ENCODE results near the gene CCS. TPM values are rescaled to one million over a fixed set of nuclear protein-coding genes. Genes with fewer than 3 reads are reported as not detected.

The CCS gene
- total and polyA plus RNA-seq, 2 of the 4 experiments (the other 2 are of a cell fraction) = 20.1 to 53.0 TPM

- H3K27ac ChIP-seq (ENCODE audit: insufficient read depth, low read length) = no peak overlapping the region
- no peaks in the 10 kb centered on the region for H3K9me3 ChIP-seq (ENCODE audit: control insufficient read depth, insufficient read depth, low read length)
- H3K23ac ChIP-seq (ENCODE audit: low read depth, low read length) = no peak overlapping the region
- intact Hi-C loops (cut with micrococcal nuclease) = no loop called here
- no peak for TF ChIP-seq RAD21 (IDR thresholded peaks at IDR 0.05; ENCODE audit: low read length)
- H2BK15ac ChIP-seq (ENCODE audit: low read depth, low read length) = no peak overlapping the region
- ChIA-PET CTCF (no interaction called here), POLR2A (ENCODE audit: unreplicated experiment) (no interaction called here)
- in situ Hi-C loops (cut with MboI; ENCODE audit: low sequenced_read_pairs) = no loop called here
- no TSS peak for BruUV-seq (replicated peaks)
- H3K18ac ChIP-seq (ENCODE audit: low read depth, low read length) = no peak overlapping the region
- H2AK5ac ChIP-seq (ENCODE audit: low read depth, low read length) = no peak overlapping the region
- no peak overlapping the region for H2BK20ac ChIP-seq (ENCODE audit: low read depth, low read length)
- H3K4ac ChIP-seq (ENCODE audit: low read depth, low read length) = no peak overlapping the region
- H4K91ac ChIP-seq (ENCODE audit: insufficient read depth, low read depth, low read length) = no peak overlapping the region
- no peak overlapping the region for H3K9ac ChIP-seq (ENCODE audit: low read depth, low read length)
- dilution Hi-C loops (cut with HindIII; ENCODE audit: low sequenced_read_pairs, unreplicated experiment) = no loop called here
- H2BK5ac ChIP-seq (ENCODE audit: low read depth, low read length, poor library complexity, severe bottlenecking) = peak overlapping the region; percentile 6
- H3K36me3 ChIP-seq (ENCODE audit: control insufficient read depth, insufficient read depth, low read length) = peaks cover 40% of the 10 kb centered on the region
- peaks cover 25% of the 10 kb centered on the region for H4K20me1 ChIP-seq (ENCODE audit: insufficient read depth, low read length)
- no peak overlapping the region for H3K4me2 ChIP-seq (ENCODE audit: low read depth, low read length)
- H3K56ac ChIP-seq (ENCODE audit: extremely low read depth, insufficient read depth, low read length) = no peak overlapping the region
- no peak overlapping the region for H4K8ac ChIP-seq (ENCODE audit: low read depth in 2 of 2, low read length in 2 of 2)
- WGBS, 2 experiments (ENCODE audit: extremely low coverage in 2 of 2, insufficient read length in 1 of 2) = no CpG with 5 or more reads among the region's 4 CpGs
- no peak overlapping the region for H2AFZ ChIP-seq (replicated peaks; ENCODE audit: low read length, poor library complexity)
- peaks cover 12% of the 10 kb centered on the region for H3K4me1 ChIP-seq (ENCODE audit: control insufficient read depth, insufficient read depth, low read length)
- DNase-seq = peak; percentile 36
- H3K14ac ChIP-seq (replicated peaks; ENCODE audit: low read depth, low read length) = no peak overlapping the region
- no peak overlapping the region for H2BK120ac ChIP-seq (ENCODE audit: low read depth, low read length)
- peak; percentile 47 for ATAC-seq (ENCODE audit: low read depth)
- H3K27me3 ChIP-seq (ENCODE audit: control insufficient read depth, insufficient read depth, low read length) = no peaks in the 10 kb centered on the region
- peaks cover 23% of the 10 kb centered on the region; the same call in 1 of the 2 replicates for H3K9me1 ChIP-seq (ENCODE audit: insufficient read depth, low read length)
- peak overlapping the region; percentile 11 for H2AK9ac ChIP-seq (replicated peaks; ENCODE audit: low read depth, low read length, poor library complexity)
- no peak overlapping the region for H4K5ac ChIP-seq (ENCODE audit: low read depth, low read length)
- no peak overlapping the region for H3K4me3 ChIP-seq (ENCODE audit: insufficient read depth, low read depth, low read length)
- peaks cover 14 to 41% of the 10 kb centered on the region in 2 experiments; a peak in 3 of 4 replicates for H3K79me1 ChIP-seq (ENCODE audit: low read depth in 1 of 2, low read length in 2 of 2)
Observed at GRCh38 chr11:66600631-66601233, 7.7 kb downstream of the CCS start.

All from IMR-90 (cell line).